ENCODE results near the gene RNF169.

- TF ChIP-seq CTCF (IDR thresholded peaks at IDR 0.05) (no peak), POLR2A (IDR thresholded peaks at IDR 0.05) (no peak), POLR2AphosphoS5 (IDR thresholded peaks at IDR 0.05) (no peak)
These were observed 20.5 kb downstream of the RNF169 start for GRCh38 chr11:74769055-74769707.

Measured in breast epithelium (tissue), 3 donors.